ENCODE data around the gene PECR.

DNA sequence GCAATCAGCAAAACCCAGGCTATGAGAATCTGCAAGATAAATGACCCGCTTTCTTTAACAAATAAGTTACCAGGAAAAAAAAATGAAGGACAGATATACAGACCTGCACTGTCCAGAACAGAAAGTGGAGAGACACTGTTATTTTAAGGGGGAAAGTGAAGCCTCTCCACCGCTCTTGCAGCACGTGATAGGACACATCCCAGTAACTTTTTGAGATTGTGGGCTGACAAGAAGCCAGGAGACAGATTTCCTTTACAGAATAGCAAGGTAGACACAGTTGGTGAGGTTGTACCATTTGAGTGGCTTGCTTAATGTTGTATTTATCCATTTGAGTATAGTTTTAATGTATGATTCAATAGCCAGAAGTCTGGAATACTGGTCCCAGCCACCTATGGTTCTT, 13.1 kb upstream of the PECR start:
- TF ChIP-seq ZBTB7A (CRISPR knock-in tag; IDR thresholded peaks at IDR 0.05) (no peak), CEBPB (IDR thresholded peaks at IDR 0.05; ENCODE audit: borderline replicate concordance, low read depth, low read length) (no peak), GABPA (IDR thresholded peaks at IDR 0.05; ENCODE audit: low read depth, low read length) (no peak), GABPA (CRISPR knock-in tag; IDR thresholded peaks at IDR 0.05; ENCODE audit: low read depth) (no peak), RAD21 (CRISPR knock-in tag; IDR thresholded peaks at IDR 0.05) (no peak)
- TF ChIP-seq, protein P1, sequence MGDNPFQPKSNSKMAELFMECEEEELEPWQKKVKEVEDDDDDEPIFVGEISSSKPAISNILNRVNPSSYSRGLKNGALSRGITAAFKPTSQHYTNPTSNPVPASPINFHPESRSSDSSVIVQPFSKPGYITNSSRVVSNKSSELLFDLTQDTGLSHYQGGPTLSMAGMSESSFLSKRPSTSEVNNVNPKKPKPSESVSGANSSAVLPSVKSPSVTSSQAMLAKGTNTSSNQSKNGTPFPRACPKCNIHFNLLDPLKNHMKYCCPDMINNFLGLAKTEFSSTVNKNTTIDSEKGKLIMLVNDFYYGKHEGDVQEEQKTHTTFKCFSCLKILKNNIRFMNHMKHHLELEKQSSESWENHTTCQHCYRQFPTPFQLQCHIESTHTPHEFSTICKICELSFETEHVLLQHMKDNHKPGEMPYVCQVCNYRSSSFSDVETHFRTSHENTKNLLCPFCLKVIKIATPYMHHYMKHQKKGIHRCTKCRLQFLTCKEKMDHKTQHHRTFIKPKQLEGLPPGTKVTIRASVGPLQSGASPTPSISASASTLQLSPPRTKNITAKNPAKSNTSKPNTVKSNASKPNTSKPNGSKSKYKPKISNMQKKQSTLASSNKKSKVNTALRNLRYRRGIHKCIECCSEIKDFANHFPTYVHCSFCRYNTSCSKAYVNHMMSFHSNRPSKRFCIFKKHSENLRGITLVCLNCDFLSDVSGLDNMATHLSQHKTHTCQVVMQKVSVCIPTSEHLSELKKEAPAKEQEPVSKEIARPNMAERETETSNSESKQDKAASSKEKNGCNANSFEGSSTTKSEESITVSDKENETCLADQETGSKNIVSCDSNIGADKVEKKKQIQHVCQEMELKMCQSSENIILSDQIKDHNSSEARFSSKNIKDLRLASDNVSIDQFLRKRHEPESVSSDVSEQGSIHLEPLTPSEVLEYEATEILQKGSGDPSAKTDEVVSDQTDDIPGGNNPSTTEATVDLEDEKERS (CRISPR knock-in tag; IDR thresholded peaks at IDR 0.05), result no peak
- TF ChIP-seq, protein P2, sequence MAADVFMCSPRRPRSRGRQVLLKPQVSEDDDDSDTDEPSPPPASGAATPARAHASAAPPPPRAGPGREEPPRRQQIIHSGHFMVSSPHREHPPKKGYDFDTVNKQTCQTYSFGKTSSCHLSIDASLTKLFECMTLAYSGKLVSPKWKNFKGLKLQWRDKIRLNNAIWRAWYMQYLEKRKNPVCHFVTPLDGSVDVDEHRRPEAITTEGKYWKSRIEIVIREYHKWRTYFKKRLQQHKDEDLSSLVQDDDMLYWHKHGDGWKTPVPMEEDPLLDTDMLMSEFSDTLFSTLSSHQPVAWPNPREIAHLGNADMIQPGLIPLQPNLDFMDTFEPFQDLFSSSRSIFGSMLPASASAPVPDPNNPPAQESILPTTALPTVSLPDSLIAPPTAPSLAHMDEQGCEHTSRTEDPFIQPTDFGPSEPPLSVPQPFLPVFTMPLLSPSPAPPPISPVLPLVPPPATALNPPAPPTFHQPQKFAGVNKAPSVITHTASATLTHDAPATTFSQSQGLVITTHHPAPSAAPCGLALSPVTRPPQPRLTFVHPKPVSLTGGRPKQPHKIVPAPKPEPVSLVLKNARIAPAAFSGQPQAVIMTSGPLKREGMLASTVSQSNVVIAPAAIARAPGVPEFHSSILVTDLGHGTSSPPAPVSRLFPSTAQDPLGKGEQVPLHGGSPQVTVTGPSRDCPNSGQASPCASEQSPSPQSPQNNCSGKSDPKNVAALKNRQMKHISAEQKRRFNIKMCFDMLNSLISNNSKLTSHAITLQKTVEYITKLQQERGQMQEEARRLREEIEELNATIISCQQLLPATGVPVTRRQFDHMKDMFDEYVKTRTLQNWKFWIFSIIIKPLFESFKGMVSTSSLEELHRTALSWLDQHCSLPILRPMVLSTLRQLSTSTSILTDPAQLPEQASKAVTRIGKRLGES (CRISPR knock-in tag; IDR thresholded peaks at IDR 0.05; ENCODE audit: borderline replicate concordance), result no peak
